ENCODE results near the gene GNG12. TPM values are rescaled to one million over a fixed set of nuclear protein-coding genes. Genes with fewer than 3 reads are reported as not detected.

Gene GNG12
- total RNA-seq, 1 experiment from 2014 or later, result 4.7 TPM

DNA sequence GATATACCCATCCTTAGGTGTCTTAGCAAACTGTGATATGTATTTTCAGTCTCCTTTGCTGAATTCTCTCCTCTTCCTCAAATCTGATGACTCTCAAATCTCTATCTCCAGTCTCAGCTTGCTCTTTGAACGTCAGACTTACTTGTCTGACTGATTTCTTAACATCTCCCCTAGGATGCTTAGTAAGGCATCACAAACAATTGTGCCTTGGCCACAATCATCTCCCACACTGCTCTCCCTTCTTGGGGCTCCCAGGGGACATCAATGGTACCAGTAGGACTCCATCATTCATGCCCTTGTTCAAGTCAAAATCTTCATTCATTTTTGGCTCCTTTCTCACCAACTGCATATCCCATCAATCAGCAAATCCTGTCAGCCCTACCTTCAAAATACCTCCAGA, 42.0 kb downstream of the GNG12 start:
- no peak for DNase-seq (ENCODE audit: low spot score)
- in situ Hi-C loops (cut with HindIII; ENCODE audit: low sequenced_read_pairs), result no loop called here

DNA sequence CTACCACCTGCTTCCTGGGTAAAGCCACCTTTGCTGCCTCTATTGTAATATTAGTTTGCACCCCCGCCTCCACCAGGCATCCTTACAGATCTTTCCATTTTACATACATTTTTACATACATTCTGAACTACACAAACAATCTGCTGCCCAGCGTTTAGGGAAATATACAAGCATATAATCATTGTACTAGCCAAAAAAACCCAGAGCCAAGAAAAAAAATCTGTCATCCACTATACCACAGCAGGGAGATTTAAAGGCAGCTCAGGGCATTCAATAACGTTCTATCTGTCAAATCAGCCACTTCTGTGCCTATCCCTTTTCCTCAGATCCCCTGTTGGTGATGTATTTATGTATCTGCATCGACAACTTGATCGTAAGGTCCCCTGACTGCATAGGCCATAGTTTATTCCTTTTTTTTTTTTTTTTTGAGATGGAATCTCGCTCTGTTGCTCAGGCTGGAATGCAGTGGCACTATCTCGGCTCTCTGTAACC, 43.0 kb downstream of the GNG12 start:
- DNase-seq (ENCODE audit: low spot score), result no peak
- in situ Hi-C loops (cut with HindIII; ENCODE audit: low sequenced_read_pairs), result no loop called here

DNA sequence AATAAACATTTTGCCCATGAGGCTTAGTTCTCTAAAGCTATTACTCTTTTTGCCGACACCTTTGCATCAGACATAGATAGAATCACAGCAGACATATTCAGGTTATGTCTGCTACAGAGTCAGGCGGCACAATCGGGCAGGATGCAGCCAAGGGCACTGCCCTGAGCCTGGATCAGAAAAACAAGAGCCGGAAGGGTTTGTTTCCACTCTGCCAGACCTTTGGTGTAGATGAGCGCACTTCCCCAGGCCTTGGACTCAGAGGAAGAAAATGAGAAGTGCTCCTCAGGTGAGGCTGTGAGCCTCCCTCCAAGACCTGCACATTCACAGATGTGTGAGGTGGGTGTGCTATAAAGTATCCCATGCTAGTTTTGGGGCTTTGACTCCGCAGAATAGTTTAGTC, 43.7 kb downstream of the GNG12 start:
- in situ Hi-C loops (cut with HindIII; ENCODE audit: low sequenced_read_pairs), result no loop called here
- no peak for DNase-seq (ENCODE audit: low spot score)

- DNase-seq (ENCODE audit: low spot score), result no peak
- in situ Hi-C loops (cut with HindIII; ENCODE audit: low sequenced_read_pairs), result no loop called here
Observed at GRCh38 chr1:67788904-67789303, 44.4 kb downstream of the GNG12 start.

DNA sequence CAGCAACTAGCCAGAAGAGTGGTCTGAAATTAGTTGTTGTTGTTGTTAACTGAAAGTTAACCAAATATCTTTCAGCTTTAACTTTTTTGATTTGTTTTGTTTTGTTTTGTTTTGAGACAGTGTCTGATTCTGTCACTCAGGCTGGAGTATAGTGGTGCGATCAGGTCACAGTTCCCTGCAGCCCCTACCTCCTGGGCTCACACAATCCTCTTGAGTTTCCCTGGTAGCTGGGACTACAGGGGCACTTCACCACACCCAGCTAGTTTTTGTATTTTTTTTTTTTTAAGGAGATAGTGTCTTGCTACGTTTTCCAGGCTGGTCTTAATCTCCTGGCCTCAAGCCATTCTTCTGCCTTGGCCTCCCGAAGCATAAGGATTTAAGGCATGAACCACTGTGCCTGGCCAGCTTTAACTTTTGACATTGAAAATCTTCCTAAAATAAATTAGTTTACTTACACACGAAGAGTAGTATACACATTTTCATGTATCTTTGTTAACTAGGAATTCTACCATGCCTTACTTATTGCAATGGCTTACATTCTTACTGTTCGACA, 45.0 kb downstream of the GNG12 start:
- DNase-seq (ENCODE audit: low spot score), result no peak
- in situ Hi-C loops (cut with HindIII; ENCODE audit: low sequenced_read_pairs), result no loop called here

GRCh38 chr1:67787746-67788145, 45.5 kb downstream of the GNG12 start:
- in situ Hi-C loops (cut with HindIII; ENCODE audit: low sequenced_read_pairs), result no loop called here
- DNase-seq (ENCODE audit: low spot score), result no peak

DNA sequence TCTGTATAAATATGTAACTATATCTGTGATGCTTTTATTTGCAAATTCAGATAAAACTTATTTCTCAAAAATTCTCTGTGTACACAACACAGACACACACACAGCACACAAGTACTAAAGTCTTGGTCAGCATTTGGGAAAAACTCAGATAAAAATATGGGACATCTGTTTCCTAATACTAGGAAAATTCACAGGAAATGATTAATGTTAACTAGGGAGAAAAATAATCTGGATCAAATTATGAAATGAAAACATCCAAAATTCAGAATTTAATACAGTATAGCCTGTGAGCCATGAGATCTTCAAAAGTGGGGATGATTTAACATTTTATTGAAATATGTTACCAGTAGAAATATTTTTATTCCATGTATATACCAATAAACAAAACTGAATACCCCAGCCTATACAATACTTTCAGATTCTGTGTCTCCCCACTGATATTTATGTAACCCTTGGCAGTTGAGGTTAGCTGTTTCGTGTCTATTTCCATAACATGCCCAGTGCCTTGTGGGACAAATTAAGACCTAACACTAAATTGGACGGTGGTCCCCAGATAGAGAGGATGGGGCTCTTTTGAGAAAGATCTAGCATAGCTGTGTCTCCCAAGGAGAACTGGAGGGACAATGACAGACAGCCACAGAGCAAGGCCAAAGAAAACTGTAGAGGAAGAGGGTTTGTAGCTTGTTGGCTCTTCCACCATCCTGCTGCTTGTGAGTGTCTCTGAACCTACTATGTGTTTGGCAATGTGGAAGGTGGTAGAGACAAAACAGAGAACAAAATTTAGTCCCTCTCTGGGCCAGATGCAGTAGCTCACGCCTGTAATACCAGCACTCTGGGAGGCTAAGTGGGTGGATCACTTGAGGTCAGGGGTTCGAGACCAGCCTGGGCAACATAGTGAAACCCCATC, 47.2 kb downstream of the GNG12 start:
- in situ Hi-C loops (cut with HindIII; ENCODE audit: low sequenced_read_pairs), result no loop called here
- no peak for DNase-seq (ENCODE audit: low spot score)

DNA sequence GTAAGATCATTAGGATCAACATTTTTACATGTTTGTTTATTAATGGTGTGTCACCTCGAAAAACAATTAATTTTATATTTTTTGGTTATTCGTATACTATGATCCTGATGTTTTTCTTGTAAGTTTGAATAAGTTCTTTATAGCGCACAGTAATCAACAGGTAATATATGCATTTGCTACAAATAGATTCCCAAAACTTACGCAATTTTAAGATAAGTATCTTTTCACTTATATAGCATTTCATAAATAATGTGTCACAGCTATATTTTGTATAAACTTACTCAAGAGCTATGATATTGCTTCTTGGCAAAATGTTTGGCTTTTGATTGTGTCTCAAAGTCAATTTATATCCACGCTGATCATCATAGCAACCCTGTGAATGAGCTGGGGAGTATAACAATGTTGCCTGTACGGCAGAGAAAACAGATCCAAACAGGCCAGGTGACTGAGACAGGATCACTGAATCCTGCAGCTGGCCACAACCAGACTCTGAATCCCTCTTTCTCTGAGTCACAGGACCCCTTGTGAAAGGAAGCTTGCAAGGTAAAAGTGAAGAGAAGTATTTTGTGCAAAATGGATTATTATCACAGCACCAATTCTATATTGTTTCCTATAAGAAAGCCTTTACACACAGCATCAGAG, 48.6 kb downstream of the GNG12 start:
- DNase-seq (ENCODE audit: low spot score), result no peak

GRCh38 chr1:67780637-67781036, 52.6 kb downstream of the GNG12 start:
- DNase-seq (ENCODE audit: low spot score), result no peak
- in situ Hi-C loops (cut with HindIII; ENCODE audit: low sequenced_read_pairs), result no loop called here

More for the DNA sequence above, 48.6 kb downstream of the GNG12 start:
- in situ Hi-C loops (cut with HindIII; ENCODE audit: low sequenced_read_pairs), result no loop called here

DNA sequence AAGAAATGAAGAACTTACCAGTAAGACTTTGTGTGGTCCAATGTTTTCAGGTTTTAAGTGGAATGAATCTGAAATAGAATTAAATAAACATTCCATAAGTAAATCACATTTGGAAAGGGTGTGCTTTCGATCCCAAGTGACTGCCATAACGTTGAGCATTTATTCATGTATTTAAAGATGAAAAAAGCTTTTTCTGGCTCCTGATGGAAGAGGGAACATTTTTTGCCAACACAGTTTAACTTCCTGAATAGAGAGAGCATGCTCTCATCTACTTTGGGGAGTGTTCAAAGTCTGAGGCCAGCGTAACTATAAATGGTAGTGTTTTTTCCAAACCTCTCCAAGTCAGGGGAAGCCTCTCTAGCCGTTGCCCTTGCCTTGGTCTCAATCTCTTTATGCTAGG, 55.8 kb downstream of the GNG12 start:
- DNase-seq (ENCODE audit: low spot score), result no peak
- in situ Hi-C loops (cut with HindIII; ENCODE audit: low sequenced_read_pairs), result no loop called here

- no peak for DNase-seq (ENCODE audit: low spot score)
- in situ Hi-C loops (cut with HindIII; ENCODE audit: low sequenced_read_pairs), result no loop called here
Observed at GRCh38 chr1:67777016-67777415, 56.3 kb downstream of the GNG12 start.

DNA sequence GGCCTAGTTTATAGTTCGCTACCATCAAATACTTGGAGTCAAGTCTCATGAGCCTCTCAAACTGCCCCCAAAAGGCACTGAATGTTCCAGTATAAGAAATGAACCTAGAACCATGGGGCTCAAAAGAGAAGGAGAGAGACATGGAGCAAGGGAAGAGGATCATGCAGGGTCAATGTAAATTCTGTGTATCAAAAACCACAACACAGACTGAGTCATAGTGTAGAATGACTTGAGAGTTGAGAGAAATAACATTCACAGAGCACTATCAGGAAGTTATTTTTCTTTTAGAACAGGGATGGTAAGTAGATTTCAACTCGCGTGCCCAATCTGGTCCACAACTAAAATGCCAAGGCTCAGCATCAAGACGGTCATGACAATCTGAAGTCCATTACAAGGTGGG, 59.8 kb downstream of the GNG12 start:
- DNase-seq (ENCODE audit: low spot score), result no peak
- in situ Hi-C loops (cut with HindIII; ENCODE audit: low sequenced_read_pairs), result no loop called here

- no peak for DNase-seq (ENCODE audit: low spot score)
- in situ Hi-C loops (cut with HindIII; ENCODE audit: low sequenced_read_pairs), result no loop called here
Observed at GRCh38 chr1:67771749-67772148, 61.5 kb downstream of the GNG12 start.

GRCh38 chr1:67771152-67771551, 62.1 kb downstream of the GNG12 start:
- in situ Hi-C loops (cut with HindIII; ENCODE audit: low sequenced_read_pairs), result no loop called here
- no peak for DNase-seq (ENCODE audit: low spot score)

DNA sequence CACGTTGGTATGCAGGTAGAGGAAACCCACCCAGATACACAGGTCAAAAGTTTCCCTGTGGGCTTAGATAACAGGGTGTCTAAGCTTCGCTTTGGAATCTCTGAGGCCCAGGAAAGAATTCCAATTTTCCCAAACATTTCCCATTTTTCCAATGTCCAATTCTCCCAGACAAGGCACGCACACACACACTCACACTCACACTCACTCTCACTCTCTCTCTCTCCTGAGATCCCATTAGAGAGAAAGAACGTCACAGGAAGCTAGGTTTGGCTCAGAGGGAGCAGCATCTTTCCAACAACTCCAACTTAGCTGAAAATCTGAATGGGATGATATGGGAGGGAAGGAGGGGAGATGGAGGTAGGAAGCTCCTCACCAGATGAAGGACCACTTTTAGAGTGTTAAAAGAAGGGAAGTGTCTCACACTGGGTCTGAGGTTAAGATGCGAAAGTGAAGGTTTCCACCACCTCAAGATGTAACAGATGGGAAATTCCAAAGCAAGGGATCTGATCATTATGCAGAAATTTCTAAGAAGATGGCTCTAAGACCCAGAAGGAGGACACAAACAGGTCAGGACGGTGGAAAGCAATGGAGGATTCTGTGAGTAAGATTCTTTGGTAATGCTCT, 63.5 kb downstream of the GNG12 start:
- in situ Hi-C loops (cut with HindIII; ENCODE audit: low sequenced_read_pairs), result no loop called here
- no peak for DNase-seq (ENCODE audit: low spot score)

GRCh38 chr1:67768480-67768879, 64.8 kb downstream of the GNG12 start:
- in situ Hi-C loops (cut with HindIII; ENCODE audit: low sequenced_read_pairs), result no loop called here
- no peak for DNase-seq (ENCODE audit: low spot score)

DNA sequence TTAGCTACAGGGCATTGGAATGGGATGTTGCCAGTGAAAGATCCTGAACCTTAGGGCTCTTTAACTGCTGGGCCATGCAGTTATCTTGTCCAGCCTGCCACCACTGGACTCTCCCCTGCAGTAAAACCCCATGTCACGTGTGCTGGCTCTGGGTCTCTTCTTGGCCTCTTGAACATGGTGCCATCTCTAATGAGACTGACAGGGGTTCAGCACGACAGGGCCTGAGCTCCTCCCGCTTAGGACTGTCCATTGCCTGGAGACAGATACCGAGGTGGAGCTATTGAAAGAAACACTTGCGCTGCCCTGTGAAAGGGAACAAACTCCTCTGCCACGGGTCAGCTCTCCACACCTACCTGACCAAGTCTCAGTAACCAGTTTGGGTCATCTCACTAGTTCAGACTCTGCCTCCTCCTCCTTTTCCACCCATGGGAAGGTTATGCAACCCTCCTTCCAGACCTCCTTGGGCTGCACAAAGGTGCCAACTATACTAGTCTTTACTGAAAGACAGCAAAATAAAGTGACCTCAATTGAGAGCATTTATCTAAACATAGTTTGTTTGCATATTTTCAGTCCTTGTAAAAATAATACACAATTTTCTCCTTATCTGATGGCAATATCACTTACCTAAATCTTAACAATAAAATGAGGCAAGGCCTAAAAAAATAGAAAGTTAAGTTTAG, 66.0 kb downstream of the GNG12 start:
- DNase-seq (ENCODE audit: low spot score), result no peak
- in situ Hi-C loops (cut with HindIII; ENCODE audit: low sequenced_read_pairs), result no loop called here

GRCh38 chr1:67766141-67766978, 66.9 kb downstream of the GNG12 start:
- in situ Hi-C loops (cut with HindIII; ENCODE audit: low sequenced_read_pairs), result no loop called here
- peak; percentile 3 for DNase-seq (ENCODE audit: low spot score)

All from G401 (cell line).